Pancreas (tissue), 10 donors: ENCODE results near the gene PRR5. TPM values are rescaled to one million over a fixed set of nuclear protein-coding genes. Genes with fewer than 3 reads are reported as not detected.
A peak's percentile ranks its signal among the peaks of the same experiment; 100 is the strongest.

Experiments used
- ATAC-seq, 4 donors: fragments of 200-7000 bp; cut with Tn5 transposase; one replicate each; pipeline versions ENCODE4 v1.8.0 to v1.9.1; 2020; ENCODE audit warnings: mild to moderate bottlenecking in 4 of 4, moderate library complexity in 4 of 4
- DNase-seq, 6 donors: peaks; one replicate each; pipeline ENCODE4 v3.0.0-alpha.2; 2020
- FAIRE-seq: peaks from 2 replicates; lab custom pipeline; 2012; peaks lifted over from hg19 to GRCh38; lab: Jason Lieb, UNC
- H3K27ac ChIP-seq, 4 donors: fragments of 200-600 bp; sonication (generic); 1 replicate in 3 of 4; 2 replicates in 1 of 4; pipeline versions ENCODE4 v1.5.0 to v1.8.0; 2020
- H3K27me3 ChIP-seq, 4 donors: fragments of 200-600 bp; one replicate each; pipeline ENCODE4 v1.8.0; 2021
- H3K36me3 ChIP-seq, 3 donors: fragments of 200-600 bp; sonication (generic) in 1 of 3; one replicate each; pipeline versions ENCODE4 v1.5.0 to v1.8.0; 2020 to 2021
- H3K4me1 ChIP-seq, 3 donors: fragments of 200-600 bp; one replicate each; pipeline ENCODE4 v1.8.0; 2021
- H3K4me3 ChIP-seq, 4 donors: fragments of 200-600 bp; sonication (generic) in 2 of 4; one replicate each; pipeline versions ENCODE4 v1.5.0 to v1.8.0; 2020 to 2021
- H3K9me3 ChIP-seq, 4 donors: fragments of 200-600 bp; one replicate each; pipeline ENCODE4 v1.8.0; 2021
- CTCF ChIP-seq, 4 donors: fragments of 200-600 bp; sonication (generic) in 3 of 4; IDR thresholded peaks; one replicate each; pipeline versions ENCODE4 v1.5.0 to v1.8.0; 2021; ENCODE audit warnings: antibody characterized with exemption in 4 of 4
- WGBS, 2 donors: extraction: QIAGEN DNeasy Blood & Tissue Kit; methylation state at CpG; one replicate each; pipeline ENCODE4 v1.1.7; 2013; 5-methylcytosine and 5-hydroxymethylcytosine counted together
- intact Hi-C, 3 donors: fragments of 100-400 bp; cut with DNase I; formaldehyde crosslinking; loops; one replicate each; pipeline versions ENCODE4 v1.11.1 to v1.14.2; 2022
- polyA plus RNA-seq, 2 donors: library from polyadenylated mRNA; stranded (reverse); fragments of 200-250 nt; gene quantifications; one replicate each; pipeline ENCODE4 v1.2.3, GENCODE V29; 2013
- total RNA-seq, 6 donors: library from RNA; stranded (reverse); fragmentation: NEBNext Ultra II Directional in 4 of 6; extraction: Animal tissue kit (Norgen Biotek cat#: 25700) in 4 of 6; gene quantifications; one replicate each; pipeline versions ENCODE4 v1.2.1 to v1.2.4, GENCODE V29; 2021 to 2023
- donor health status: healthy with polysubstance abuse.
- donor health status: DM: no; HTN: no; CAD: no; lungs with moderate emphysema.
- donor health status: DM: no; HTN: no; CAD: no.
- donor health status: control.
- donor health status: control.
- donor health status: Bipolar disorder and iron deficiency.
- donor health status: DM: yes; HTN: yes; CAD: no.
- donor health status: DM: no; HTN: no; CAD: no.
- donor health status: DM: no; HTN: no; CAD: no.
- donor health status: DM: yes; HTN: yes; CAD: no.

PRR5 gene
- total and polyA plus RNA-seq, 8 donors = 7.0 to 23.0 (median 10.1) TPM

- no peak for FAIRE-seq
- intact Hi-C loops = no loop called here
- WGBS, 2 donors = 93 to 94% methylated on average over 4 of the region's 4 CpGs
- H3K4me1 ChIP-seq = peaks cover 0 to 3% (median 0%) of the 10 kb centered on the region in 3 donors
- no peaks in the 10 kb centered on the region for H3K9me3 ChIP-seq
- H3K27ac ChIP-seq = no peak overlapping the region
- H3K4me3 ChIP-seq = no peak overlapping the region
- DNase-seq = no peak
- no peak for TF ChIP-seq CTCF (IDR thresholded peaks at IDR 0.05)
- no peak for ATAC-seq
- H3K36me3 ChIP-seq = no peaks in the 10 kb centered on the region
- H3K27me3 ChIP-seq = no peaks in the 10 kb centered on the region
Observed at GRCh38 chr22:44705022-44705297, 3.0 kb downstream of the PRR5 start.

- DNase-seq = no peak
- Histone ChIP-seq H3K27me3 (no peaks in the 10 kb centered on the region), H3K4me3 (no peak overlapping the region), H3K36me3 (no peaks in the 10 kb centered on the region), H3K27ac (no peak overlapping the region), H3K4me1 (peaks cover 0 to 3% (median 0%) of the 10 kb centered on the region in 3 donors), H3K9me3 (no peaks in the 10 kb centered on the region)
- 75 to 84% methylated on average over 8 of the region's 8 CpGs for WGBS, 2 donors
- no peak for TF ChIP-seq CTCF (IDR thresholded peaks at IDR 0.05)
- no peak for FAIRE-seq
- intact Hi-C loops = no loop called here
- ATAC-seq = no peak
Observed at GRCh38 chr22:44706488-44706887, 4.5 kb downstream of the PRR5 start.

- Histone ChIP-seq H3K4me3 (no peak overlapping the region), H3K27me3 (no peaks in the 10 kb centered on the region), H3K4me1 (peaks cover 0 to 3% (median 0%) of the 10 kb centered on the region in 3 donors), H3K9me3 (no peaks in the 10 kb centered on the region), H3K27ac (no peak overlapping the region), H3K36me3 (no peaks in the 10 kb centered on the region)
- DNase-seq = peak in 1 of 6 donors; percentile 62
- TF ChIP-seq CTCF (IDR thresholded peaks at IDR 0.05) = no peak
- no peak for FAIRE-seq
- intact Hi-C loops = no loop called here
- WGBS, 2 donors = 91 to 93% methylated on average over 10 of the region's 10 CpGs
- ATAC-seq = no peak
Observed at GRCh38 chr22:44707178-44707577, 5.2 kb downstream of the PRR5 start.

- no peak overlapping the region for H3K27ac ChIP-seq
- TF ChIP-seq CTCF (IDR thresholded peaks at IDR 0.05) = no peak
- no peak overlapping the region for H3K4me3 ChIP-seq
- no peaks in the 10 kb centered on the region for H3K9me3 ChIP-seq
- no peak for DNase-seq
- no peak for ATAC-seq
- H3K27me3 ChIP-seq = no peaks in the 10 kb centered on the region
- no peak for FAIRE-seq
- H3K36me3 ChIP-seq = no peaks in the 10 kb centered on the region
- 95% methylated on average over 11 of the region's 11 CpGs for WGBS, 2 donors
- peaks cover 0 to 3% (median 0%) of the 10 kb centered on the region in 3 donors for H3K4me1 ChIP-seq
- intact Hi-C loops = no loop called here
Observed at GRCh38 chr22:44707752-44708151, 5.7 kb downstream of the PRR5 start.

- intact Hi-C loops = no loop called here
- no peak for ATAC-seq
- H3K27me3 ChIP-seq = no peaks in the 10 kb centered on the region
- WGBS, 2 donors = 86 to 92% methylated on average over 12 of the region's 12 CpGs
- H3K9me3 ChIP-seq = no peaks in the 10 kb centered on the region
- no peak for FAIRE-seq
- no peak overlapping the region for H3K4me3 ChIP-seq
- H3K27ac ChIP-seq = no peak overlapping the region
- no peaks in the 10 kb centered on the region for H3K36me3 ChIP-seq
- TF ChIP-seq CTCF (IDR thresholded peaks at IDR 0.05) = no peak
- DNase-seq = peak in 1 of 6 donors; percentile 62
- H3K4me1 ChIP-seq = no peaks in the 10 kb centered on the region
Observed at GRCh38 chr22:44709881-44710392, 7.9 kb downstream of the PRR5 start.
